GM23338 (cell line): Measurements from ENCODE around the gene LDHAL6A. TPM values are rescaled to one million over a fixed set of nuclear protein-coding genes. Genes with fewer than 3 reads are reported as not detected.

ENCODE experiments used
- ATAC-seq: fragments of 200-7000 bp; cut with Tn5 transposase; 3 replicates; pipeline ENCODE4 v1.9.1; 2020
- DNase-seq: peaks from one replicate; pipeline ENCODE4 v3.0.0-alpha.2; 2015; ENCODE audit warnings: low spot score
- H2AFZ ChIP-seq: fragments of 200-600 bp; sonication (generic); 2 replicates; pipeline ENCODE4 v1.8.0; 2016; ENCODE audit warnings: antibody characterized with exemption, mild to moderate bottlenecking, moderate library complexity
- H3F3A ChIP-seq: fragments of 200-600 bp; sonication (generic); replicated peaks from 2 replicates; pipeline ENCODE4 v1.8.0; 2017; ENCODE audit warnings: antibody characterized with exemption, mixed run types, low read depth
- H3K27ac ChIP-seq: fragments of 200-600 bp; sonication (generic); 2 replicates; pipeline ENCODE4 v1.6.1; 2016; ENCODE audit warnings: low read depth
- H3K27me3 ChIP-seq: fragments of 200-600 bp; sonication (generic); 2 replicates; pipeline ENCODE4 v1.8.0; 2016; ENCODE audit warnings: mild to moderate bottlenecking, mixed run types, moderate library complexity; ENCODE audit not compliant: insufficient read depth
- H3K36me3 ChIP-seq: fragments of 200-600 bp; sonication (generic); 2 replicates; pipeline ENCODE4 v1.8.0; 2016; ENCODE audit warnings: mild to moderate bottlenecking; ENCODE audit not compliant: insufficient read depth
- H3K4me1 ChIP-seq: fragments of 200-600 bp; sonication (generic); 2 replicates; pipeline ENCODE4 v1.8.0; 2016; ENCODE audit warnings: mild to moderate bottlenecking, moderate library complexity; ENCODE audit not compliant: insufficient read depth
- H3K4me2 ChIP-seq: fragments of 200-600 bp; sonication (generic); 2 replicates; pipeline ENCODE4 v1.7.1; 2017; ENCODE audit warnings: mixed run types
- H3K4me3 ChIP-seq: fragments of 200-600 bp; sonication (generic); 2 replicates; pipeline ENCODE4 v1.6.1; 2016; ENCODE audit warnings: mixed run types
- H3K79me2 ChIP-seq: fragments of 200-600 bp; sonication (generic); replicated peaks from 2 replicates; pipeline ENCODE4 v1.8.0; 2017; ENCODE audit warnings: mild to moderate bottlenecking; ENCODE audit not compliant: insufficient read depth
- H3K9me2 ChIP-seq: fragments of 200-600 bp; sonication (generic); 2 replicates; pipeline ENCODE4 v1.8.0; 2017; ENCODE audit not compliant: insufficient read depth
- H4K20me1 ChIP-seq: fragments of 200-600 bp; sonication (generic); replicated peaks from 2 replicates; pipeline ENCODE4 v1.8.0; 2017; ENCODE audit warnings: mild to moderate bottlenecking; ENCODE audit not compliant: insufficient read depth
- H3K27ac Mint-ChIP-seq: 2 replicates; pipeline ENCODE4 v1.8.0; 2020; ENCODE audit warnings: inconsistent platforms, mild to moderate bottlenecking, moderate library complexity, mixed read lengths
- H3K27me3 Mint-ChIP-seq: 3 replicates; pipeline ENCODE4 v1.8.0; 2022; ENCODE audit warnings: low read depth, mild to moderate bottlenecking, moderate library complexity, mixed read lengths, inconsistent platforms; ENCODE audit not compliant: insufficient read depth, poor library complexity
- H3K36me3 Mint-ChIP-seq: 3 replicates; pipeline ENCODE4 v1.8.0; 2021; ENCODE audit warnings: low read depth, mild to moderate bottlenecking, inconsistent platforms, moderate library complexity, mixed read lengths
- H3K4me1 Mint-ChIP-seq: 3 replicates; pipeline ENCODE4 v1.8.0; 2020; ENCODE audit warnings: mild to moderate bottlenecking, inconsistent platforms, mixed read lengths
- H3K4me3 Mint-ChIP-seq: 3 replicates; pipeline ENCODE4 v1.8.0; 2021; ENCODE audit warnings: moderate library complexity, mild to moderate bottlenecking, inconsistent platforms, mixed read lengths
- H3K9me3 Mint-ChIP-seq: 3 replicates; pipeline ENCODE4 v1.8.0; 2020; ENCODE audit warnings: moderate library complexity, mild to moderate bottlenecking, inconsistent platforms, mixed read lengths
- CREB1 ChIP-seq: fragments of 250-450 bp; sonication (Bioruptor Pico); IDR thresholded peaks from 2 replicates; pipeline ENCODE4 v1.5.0; 2020; ENCODE audit warnings: low read depth, mild to moderate bottlenecking, moderate library complexity
- CTCF ChIP-seq, 2 experiments: fragments of 200-600 bp in 1 of 2; sonication (generic) in 1 of 2; conservative IDR thresholded peaks; 2 replicates each; pipeline versions ENCODE4 v1.5.1 to v1.6.1; 2016 to 2017; ENCODE audit warnings: antibody characterized with exemption in 2 of 2, low read depth in 2 of 2, mild to moderate bottlenecking in 2 of 2, moderate library complexity in 1 of 2
- ETS1 ChIP-seq: IDR thresholded peaks from 2 replicates; pipeline ENCODE4 v1.6.1; 2016; ENCODE audit warnings: antibody characterized with exemption
- EZH2 ChIP-seq: fragments of 200-600 bp; sonication (generic); IDR thresholded peaks from one replicate; pipeline ENCODE4 v1.8.0; 2017; ENCODE audit warnings: antibody characterized with exemption, mild to moderate bottlenecking, low read depth; ENCODE audit not compliant: unreplicated experiment
- EZH2phosphoT487 ChIP-seq: fragments of 200-600 bp; sonication (generic); IDR thresholded peaks from one replicate; pipeline ENCODE4 v1.8.1; 2018; ENCODE audit warnings: antibody characterized with exemption; ENCODE audit not compliant: unreplicated experiment
- JUNB ChIP-seq: IDR thresholded peaks from one replicate; pipeline ENCODE4 v1.6.1; 2016; ENCODE audit warnings: antibody characterized with exemption; ENCODE audit not compliant: unreplicated experiment
- NANOG ChIP-seq: IDR thresholded peaks from 2 replicates; pipeline ENCODE4 v1.6.1; 2016; ENCODE audit warnings: antibody characterized with exemption, borderline replicate concordance
- POLR2AphosphoS5 ChIP-seq: IDR thresholded peaks from 2 replicates; pipeline ENCODE4 v1.6.1; 2016; ENCODE audit warnings: antibody characterized with exemption, low read depth
- STAT1 ChIP-seq: IDR thresholded peaks from one replicate; pipeline ENCODE4 v1.6.1; 2016; ENCODE audit warnings: antibody characterized with exemption; ENCODE audit not compliant: unreplicated experiment
- ZNF114 ChIP-seq: fragments of 250-450 bp; sonication (Bioruptor Pico); IDR thresholded peaks from 2 replicates; pipeline ENCODE4 v1.5.0; 2020; ENCODE audit warnings: mild to moderate bottlenecking, moderate library complexity
- ZNF331 ChIP-seq: fragments of 250-450 bp; sonication (Bioruptor Pico); IDR thresholded peaks from 2 replicates; pipeline ENCODE4 v1.5.0; 2020; ENCODE audit warnings: low read depth, mild to moderate bottlenecking, moderate library complexity
- ZNF462 ChIP-seq: fragments of 250-450 bp; sonication (Bioruptor Pico); IDR thresholded peaks from 2 replicates; pipeline ENCODE4 v1.5.0; 2020; ENCODE audit warnings: mild to moderate bottlenecking, moderate library complexity
- polyA plus RNA-seq: library from polyadenylated mRNA; unstranded; fragments of >200 nt; fragmentation: Nextera tagmentation; extraction: Ambion mirVana; gene quantifications from 2 replicates; pipeline ENCODE4 v1.2.1, GENCODE V29; 2016
- total RNA-seq: library from RNA; depleted of rRNA; stranded (reverse); fragments of >200 nt; shearing (Covaris generic); gene quantifications from 2 replicates; pipeline ENCODE4 v1.2.3, GENCODE V29; 2014
- TF ChIP-seq, protein P1 (sequence below): IDR thresholded peaks from one replicate; pipeline ENCODE4 v1.6.1; 2018; ENCODE audit warnings: antibody characterized with exemption; ENCODE audit not compliant: unreplicated experiment

LDHAL6A gene
- total and polyA plus RNA-seq, 2 experiments from 2014 or later, result 0.10 to 0.59 TPM

- Histone ChIP-seq H3K79me2 (no peaks in the 10 kb centered on the region), H3K27ac (no peak overlapping the region), H3K4me3 (no peak overlapping the region), H3K9me2 (no peaks in the 10 kb centered on the region), H3K4me2 (no peak overlapping the region), H3K4me1 (no peaks in the 10 kb centered on the region), H3K36me3 (no peaks in the 10 kb centered on the region), H4K20me1 (no peaks in the 10 kb centered on the region), H2AFZ (no peak overlapping the region), H3K27me3 (no peaks in the 10 kb centered on the region), H3F3A (no peaks in the 10 kb centered on the region)
- no peak for DNase-seq
- Mint-ChIP-seq H3K36me3 (peaks cover 6% of the 10 kb centered on the region), H3K27me3 (no peaks in the 10 kb centered on the region), H3K4me3 (no peak overlapping the region), H3K9me3 (no peaks in the 10 kb centered on the region), H3K27ac (no peak overlapping the region), H3K4me1 (no peaks in the 10 kb centered on the region)
- no peak for ATAC-seq
- TF ChIP-seq NANOG, result no peak
- TF ChIP-seq STAT1, result no peak
- TF ChIP-seq JUNB, result no peak
- no peak for TF ChIP-seq CTCF (conservative IDR thresholded peaks at IDR 0.05; ENCODE audit: low read depth in 2 of 2)
- TF ChIP-seq EZH2phosphoT487, result no peak
- TF ChIP-seq POLR2AphosphoS5, result no peak
- no peak for TF ChIP-seq ZNF462
- TF ChIP-seq CREB1 (CRISPR knock-in tag), result no peak
- TF ChIP-seq EZH2, result no peak
- TF ChIP-seq ZNF331 (CRISPR knock-in tag), result no peak
- TF ChIP-seq ETS1, result no peak
- TF ChIP-seq ZNF114 (CRISPR knock-in tag), result no peak
- TF ChIP-seq, protein P1, sequence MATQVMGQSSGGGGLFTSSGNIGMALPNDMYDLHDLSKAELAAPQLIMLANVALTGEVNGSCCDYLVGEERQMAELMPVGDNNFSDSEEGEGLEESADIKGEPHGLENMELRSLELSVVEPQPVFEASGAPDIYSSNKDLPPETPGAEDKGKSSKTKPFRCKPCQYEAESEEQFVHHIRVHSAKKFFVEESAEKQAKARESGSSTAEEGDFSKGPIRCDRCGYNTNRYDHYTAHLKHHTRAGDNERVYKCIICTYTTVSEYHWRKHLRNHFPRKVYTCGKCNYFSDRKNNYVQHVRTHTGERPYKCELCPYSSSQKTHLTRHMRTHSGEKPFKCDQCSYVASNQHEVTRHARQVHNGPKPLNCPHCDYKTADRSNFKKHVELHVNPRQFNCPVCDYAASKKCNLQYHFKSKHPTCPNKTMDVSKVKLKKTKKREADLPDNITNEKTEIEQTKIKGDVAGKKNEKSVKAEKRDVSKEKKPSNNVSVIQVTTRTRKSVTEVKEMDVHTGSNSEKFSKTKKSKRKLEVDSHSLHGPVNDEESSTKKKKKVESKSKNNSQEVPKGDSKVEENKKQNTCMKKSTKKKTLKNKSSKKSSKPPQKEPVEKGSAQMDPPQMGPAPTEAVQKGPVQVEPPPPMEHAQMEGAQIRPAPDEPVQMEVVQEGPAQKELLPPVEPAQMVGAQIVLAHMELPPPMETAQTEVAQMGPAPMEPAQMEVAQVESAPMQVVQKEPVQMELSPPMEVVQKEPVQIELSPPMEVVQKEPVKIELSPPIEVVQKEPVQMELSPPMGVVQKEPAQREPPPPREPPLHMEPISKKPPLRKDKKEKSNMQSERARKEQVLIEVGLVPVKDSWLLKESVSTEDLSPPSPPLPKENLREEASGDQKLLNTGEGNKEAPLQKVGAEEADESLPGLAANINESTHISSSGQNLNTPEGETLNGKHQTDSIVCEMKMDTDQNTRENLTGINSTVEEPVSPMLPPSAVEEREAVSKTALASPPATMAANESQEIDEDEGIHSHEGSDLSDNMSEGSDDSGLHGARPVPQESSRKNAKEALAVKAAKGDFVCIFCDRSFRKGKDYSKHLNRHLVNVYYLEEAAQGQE, result no peak
These were observed 16.9 kb downstream of the LDHAL6A start for GRCh38 chr11:18472587-18472986.
